ENCODE measurements around the gene HES4. TPM values are rescaled to one million over a fixed set of nuclear protein-coding genes. Genes with fewer than 3 reads are reported as not detected.

Gene HES4
- total RNA-seq, 1 experiment from 2014 or later = 145 TPM

GRCh38 chr1:1041873-1042272 is 42.0 kb upstream of the HES4 start:
- ChIA-PET CTCF (no interaction called here), POLR2A (no interaction called here), RAD21 (ENCODE audit: low non-redundant PET in 1 of 2, low total read pairs in 2 of 2, uncharacterized antibody in 2 of 2, unreplicated experiment in 2 of 2) (no interaction called here)
- Histone ChIP-seq H3K27ac (ENCODE audit: low read depth, low read length) (peak overlapping the region; percentile 9; the same call in 1 of the 2 replicates), H3K9ac (ENCODE audit: low read length) (no peak overlapping the region), H2AFZ (ENCODE audit: low read depth, low read length, poor library complexity, severe bottlenecking) (no peak overlapping the region), H4K20me1 (ENCODE audit: insufficient read depth) (no peaks in the 10 kb centered on the region), H3K9me2 (ENCODE audit: insufficient read depth) (no peaks in the 10 kb centered on the region), H3K4me3 (replicated peaks in 1 of 2; ENCODE audit: low read depth in 1 of 2, low read length in 2 of 2) (no peak overlapping the region), H3K9me3 (ENCODE audit: control insufficient read depth in 1 of 2, insufficient read depth in 1 of 2, low read depth in 1 of 2, low read length in 2 of 2) (no peaks in the 10 kb centered on the region), H3K4me1 (ENCODE audit: control insufficient read depth in 1 of 2, insufficient read depth in 2 of 2, low read length in 2 of 2) (peaks cover 7 to 18% of the 10 kb centered on the region in 2 experiments; a peak in 3 of 4 replicates), H3K36me3 (ENCODE audit: control insufficient read depth in 1 of 2, insufficient read depth in 2 of 2, low read length in 2 of 2) (peaks cover 15 to 36% of the 10 kb centered on the region in 2 experiments; a peak in 3 of 4 replicates), H3K27me3 (ENCODE audit: insufficient read depth, low read length) (no peaks in the 10 kb centered on the region), H3K4me2 (ENCODE audit: low read length) (no peak overlapping the region), H3K79me2 (ENCODE audit: insufficient read depth, low read length) (peaks cover 36% of the 10 kb centered on the region; the same call in 1 of the 2 replicates)
- ATAC-seq = no peak
- BruUV-seq (replicated peaks) = no TSS peak
- DNase-seq (ENCODE audit: low read depth, low spot score) = no peak
- TF ChIP-seq JUND (IDR thresholded peaks at IDR 0.05) (no peak), POLR2AphosphoS5 (IDR thresholded peaks at IDR 0.05; ENCODE audit: low read depth, low read length) (no peak), MAX (IDR thresholded peaks at IDR 0.05) (no peak), ELF1 (IDR thresholded peaks at IDR 0.05; ENCODE audit: borderline replicate concordance, low read depth) (no peak), YY1 (IDR thresholded peaks at IDR 0.05; ENCODE audit: extremely low read depth, insufficient replicate concordance, low read depth, low read length) (no peak), CEBPB (IDR thresholded peaks at IDR 0.05; ENCODE audit: low read depth) (no peak), SIN3A (IDR thresholded peaks at IDR 0.05; ENCODE audit: low read depth) (no peak), ZFX (IDR thresholded peaks at IDR 0.05) (no peak), POLR2A (IDR thresholded peaks at IDR 0.05; ENCODE audit: borderline replicate concordance, extremely low read depth, insufficient read depth, insufficient read length) (no peak), REST (IDR thresholded peaks at IDR 0.05; ENCODE audit: low read depth) (no peak)
- intact Hi-C loops (cut with micrococcal nuclease) = no loop called here

Measured in HCT116 (cell line).